ENCODE results near the gene CCDC50.

GRCh38 chr3:191362524-191363090 is 33.4 kb downstream of the CCDC50 start:
- TF ChIP-seq CEBPB (IDR thresholded peaks at IDR 0.05; ENCODE audit: borderline replicate concordance in 1 of 2, low read depth in 2 of 2, low read length in 2 of 2) (no peak), BCLAF1 (IDR thresholded peaks at IDR 0.05) (no peak), ZNF24 (IDR thresholded peaks at IDR 0.05) (no peak), SUPT20H (IDR thresholded peaks at IDR 0.05; ENCODE audit: borderline replicate concordance, control insufficient read depth, low read depth, low read length) (no peak), KDM1A (IDR thresholded peaks at IDR 0.05; ENCODE audit: borderline replicate concordance) (no peak), MYC (IDR thresholded peaks at IDR 0.05; ENCODE audit: insufficient read depth, insufficient read length, insufficient replicate concordance, low read length, severe bottlenecking) (no peak)

Data from GM12878 (cell line).